SKM-1 (cell line): ENCODE results near the gene SLC27A6.

ENCODE experiments used
- DNase-seq: peaks from one replicate; lab custom pipeline; 2025; ENCODE audit not compliant: unreplicated experiment; lab: John Stamatoyannopoulos, UW

The SLC27A6 gene

GRCh38 chr5:129061849-129062248 lies 96.6 kb downstream of the SLC27A6 start:
- no peak for DNase-seq

GRCh38 chr5:129063483-129064113 lies 98.3 kb downstream of the SLC27A6 start:
- no peak for DNase-seq

- DNase-seq, result no peak
Observed at GRCh38 chr5:129065721-129066120, 100.4 kb downstream of the SLC27A6 start.

- no peak for DNase-seq
Observed at GRCh38 chr5:129067745-129068144, 102.5 kb downstream of the SLC27A6 start.

GRCh38 chr5:129069292-129069691 lies 104.0 kb downstream of the SLC27A6 start:
- no peak for DNase-seq

GRCh38 chr5:129073111-129073510 lies 107.8 kb downstream of the SLC27A6 start:
- DNase-seq, result no peak

- DNase-seq, result no peak
Observed at GRCh38 chr5:129074903-129075302, 109.6 kb downstream of the SLC27A6 start.

GRCh38 chr5:129077433-129078075 lies 112.3 kb downstream of the SLC27A6 start:
- no peak for DNase-seq

- no peak for DNase-seq
Observed at GRCh38 chr5:129078247-129078646, 113.0 kb downstream of the SLC27A6 start.

GRCh38 chr5:129078660-129079059 lies 113.4 kb downstream of the SLC27A6 start:
- no peak for DNase-seq

- DNase-seq, result no peak
Observed at GRCh38 chr5:129079496-129079895, 114.2 kb downstream of the SLC27A6 start.

- no peak for DNase-seq
Observed at GRCh38 chr5:129080766-129081165, 115.5 kb downstream of the SLC27A6 start.

- no peak for DNase-seq
Observed at GRCh38 chr5:129082225-129083136, 117.2 kb downstream of the SLC27A6 start.
